PC-3 (cell line): Measurements from ENCODE around the gene IL1R2. TPM values are rescaled to one million over a fixed set of nuclear protein-coding genes. Genes with fewer than 3 reads are reported as not detected.

Source experiments
- ATAC-seq: fragments of 200-7000 bp; cut with Tn5 transposase; 2 replicates; pipeline ENCODE4 v1.9.1; 2020; ENCODE audit warnings: mild to moderate bottlenecking, moderate library complexity
- Bru-seq: library from RNA; stranded (reverse); fragments of 400-500 nt; gene quantifications from one replicate; lab custom pipeline; 2021; lab: Mats Ljungman, UMichigan
- BruChase-seq, 2 experiments: library from RNA; stranded (reverse); fragments of 400-500 nt; gene quantifications; one replicate each; lab custom pipeline; 2021; lab: Mats Ljungman, UMichigan
- BruUV-seq: library from RNA; stranded (reverse); fragments of 400-500 nt; replicated peaks from 2 replicates; lab custom pipeline; 2021; lab: Mats Ljungman, UMichigan
- CTCF ChIA-PET: fragments of 300-600 bp; sonication (Branson Sonifier 250); formaldehyde crosslinking; loops from one replicate; lab custom pipeline; 2022; ENCODE audit warnings: antibody characterized with exemption; lab: Charles Lee
- POLR2A ChIA-PET: fragments of 300-600 bp; sonication (Branson Sonifier 250); formaldehyde crosslinking; loops from one replicate; lab custom pipeline; 2022; ENCODE audit warnings: antibody characterized with exemption; ENCODE audit not compliant: unreplicated experiment; lab: Charles Lee
- DNase-seq: peaks from one replicate; pipeline ENCODE4 v3.0.0-alpha.2; 2015
- H2AFZ ChIP-seq: fragments of 300-600 bp; sonication (generic); 2 replicates; pipeline ENCODE4 v1.6.0; 2016; ENCODE audit warnings: antibody characterized with exemption, low read length
- H3F3A ChIP-seq: fragments of 300-600 bp; sonication (generic); one replicate; pipeline ENCODE4 v1.6.0; 2017; ENCODE audit warnings: antibody characterized with exemption, low read length, control low read depth, mild to moderate bottlenecking; ENCODE audit not compliant: unreplicated experiment
- H3K27ac ChIP-seq: fragments of 300-600 bp; sonication (generic); 2 replicates; pipeline ENCODE4 v1.5.1; 2016; ENCODE audit warnings: mild to moderate bottlenecking, low read length
- H3K27me3 ChIP-seq: fragments of 300-600 bp; sonication (generic); 2 replicates; pipeline ENCODE4 v1.6.1; 2016; ENCODE audit warnings: low read length, mixed read lengths
- H3K36me3 ChIP-seq: fragments of 300-600 bp; sonication (generic); 2 replicates; pipeline ENCODE4 v1.6.1; 2016; ENCODE audit warnings: low read depth, mixed run types, low read length, mixed read lengths
- H3K4me1 ChIP-seq: fragments of 300-600 bp; sonication (generic); 2 replicates; pipeline ENCODE4 v1.5.1; 2016; ENCODE audit warnings: low read length; ENCODE audit not compliant: insufficient read depth
- H3K4me2 ChIP-seq: fragments of 300-600 bp; sonication (generic); 2 replicates; pipeline ENCODE4 v1.6.0; 2016; ENCODE audit warnings: low read length
- H3K4me3 ChIP-seq: fragments of 300-600 bp; sonication (generic); 2 replicates; pipeline ENCODE4 v1.5.1; 2016; ENCODE audit warnings: mild to moderate bottlenecking, low read length, mixed read lengths
- H3K79me2 ChIP-seq: fragments of 300-600 bp; sonication (generic); 2 replicates; pipeline ENCODE4 v1.6.1; 2017; ENCODE audit warnings: low read length, mixed read lengths
- H3K9ac ChIP-seq: fragments of 300-600 bp; sonication (generic); 2 replicates; pipeline ENCODE4 v1.6.0; 2016; ENCODE audit warnings: mild to moderate bottlenecking, low read length
- H3K9me2 ChIP-seq: fragments of 300-600 bp; sonication (generic); replicated peaks from 2 replicates; pipeline ENCODE4 v1.6.1; 2016; ENCODE audit warnings: mixed run types, low read length, mixed read lengths
- H3K9me3 ChIP-seq: fragments of 300-600 bp; sonication (generic); 2 replicates; pipeline ENCODE4 v1.6.1; 2016; ENCODE audit warnings: low read length, mixed read lengths
- H4K20me1 ChIP-seq: fragments of 300-600 bp; sonication (generic); 2 replicates; pipeline ENCODE4 v1.6.1; 2016; ENCODE audit warnings: low read length, mixed read lengths
- EZH2 ChIP-seq: fragments of 300-600 bp; sonication (generic); IDR thresholded peaks from one replicate; pipeline ENCODE4 v1.6.1; 2017; ENCODE audit warnings: antibody characterized with exemption, mild to moderate bottlenecking, low read length; ENCODE audit not compliant: unreplicated experiment
- EZH2phosphoT487 ChIP-seq: fragments of 300-600 bp; sonication (generic); IDR thresholded peaks from 2 replicates; pipeline ENCODE4 v1.6.1; 2018; ENCODE audit warnings: mild to moderate bottlenecking, antibody characterized with exemption, low read length, borderline replicate concordance
- intact Hi-C: fragments of 100-400 bp; cut with micrococcal nuclease; formaldehyde crosslinking; loops from 2 replicates; pipeline ENCODE4 v1.9.0; 2023
- long read RNA-seq: library from polyadenylated mRNA; unstranded; transcript quantifications from one replicate; pipeline ENCODE4 v2.0.0, GENCODE V29; 2021; ENCODE audit not compliant: unreplicated experiment
- total RNA-seq: library from RNA; depleted of rRNA; stranded (reverse); fragments of >200 nt; gene quantifications from 2 replicates; pipeline ENCODE4 v1.2.3, GENCODE V29; 2014; rRNA removed
- TF ChIP-seq, protein P1 (sequence below): fragments of 300-600 bp; sonication (generic); conservative IDR thresholded peaks from 2 replicates; pipeline ENCODE4 v1.5.1; 2017; ENCODE audit warnings: antibody characterized with exemption, low read depth, mild to moderate bottlenecking, low read length

IL1R2 gene, protein sequence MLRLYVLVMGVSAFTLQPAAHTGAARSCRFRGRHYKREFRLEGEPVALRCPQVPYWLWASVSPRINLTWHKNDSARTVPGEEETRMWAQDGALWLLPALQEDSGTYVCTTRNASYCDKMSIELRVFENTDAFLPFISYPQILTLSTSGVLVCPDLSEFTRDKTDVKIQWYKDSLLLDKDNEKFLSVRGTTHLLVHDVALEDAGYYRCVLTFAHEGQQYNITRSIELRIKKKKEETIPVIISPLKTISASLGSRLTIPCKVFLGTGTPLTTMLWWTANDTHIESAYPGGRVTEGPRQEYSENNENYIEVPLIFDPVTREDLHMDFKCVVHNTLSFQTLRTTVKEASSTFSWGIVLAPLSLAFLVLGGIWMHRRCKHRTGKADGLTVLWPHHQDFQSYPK
- total RNA-seq (5.6 and 6.0 TPM in 2 replicates), Bru-seq, nascent RNA (percentile 34 among the genes with signal in this experiment), BruChase-seq, experiment 1, labeled RNA remaining after a 6-hour chase (percentile 29 among the genes with signal in this experiment), BruChase-seq, experiment 2, labeled RNA remaining after a 2-hour chase (percentile 25 among the genes with signal in this experiment)
- long read RNA-seq, partial matches to known transcripts: 0 of 3 reads
- long read RNA-seq, other reads (novel, unspliced or antisense): 1 of 3 reads

DNA sequence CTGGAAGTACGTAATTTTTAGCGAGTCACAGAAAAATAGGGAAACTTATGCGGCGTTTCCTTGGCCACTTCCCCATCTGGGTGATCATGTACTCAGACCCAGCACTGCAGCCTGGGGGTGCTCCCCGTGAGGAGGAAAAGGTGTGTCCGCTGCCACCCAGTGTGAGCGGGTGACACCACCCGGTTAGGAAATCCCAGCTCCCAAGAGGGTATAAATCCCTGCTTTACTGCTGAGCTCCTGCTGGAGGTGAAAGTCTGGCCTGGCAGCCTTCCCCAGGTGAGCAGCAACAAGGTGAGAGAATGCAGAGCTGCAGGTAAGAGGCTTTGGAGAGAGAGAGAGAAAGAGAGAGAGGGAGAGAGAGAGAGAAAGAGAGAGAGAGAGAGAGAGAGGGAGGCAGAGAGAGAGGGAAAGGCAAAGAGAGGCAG, at the start of gene IL1R2:
IL1R2 (plus strand) TSS at position 240 of the 425 bp plus-strand sequence. CDS start 16,616 bp downstream, outside the sequence.
- Histone ChIP-seq H3K9ac (no peak within 1 kb of the TSS), H2AFZ (no peak within 1 kb of the TSS)

DNA sequence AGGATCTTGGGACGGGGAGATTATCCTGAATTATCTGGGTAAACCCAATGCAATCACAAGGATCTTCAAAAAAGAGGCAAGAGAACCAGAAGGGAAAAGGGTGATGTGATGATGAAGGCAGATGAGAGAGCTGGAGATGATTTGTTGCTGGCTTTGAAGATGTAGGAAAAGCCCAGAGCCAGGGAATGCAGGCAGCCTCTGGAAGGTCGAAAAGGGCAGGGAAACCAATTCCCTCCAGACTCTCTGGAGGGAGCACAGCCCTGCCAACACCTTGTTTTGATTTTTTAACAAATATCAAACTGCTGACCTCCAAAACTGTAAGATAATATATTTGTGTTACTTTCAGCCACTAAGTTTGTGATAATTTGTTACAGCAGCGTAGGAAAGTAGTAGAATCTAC, 48.9 kb upstream of the IL1R2 start:
- Histone ChIP-seq H2AFZ (no peak overlapping the region), H3K9me3 (no peaks in the 10 kb centered on the region), H3K27me3 (no peaks in the 10 kb centered on the region), H3K36me3 (no peaks in the 10 kb centered on the region), H3K4me1 (no peaks in the 10 kb centered on the region), H3K9ac (no peak overlapping the region), H3F3A (no peaks in the 10 kb centered on the region), H4K20me1 (no peaks in the 10 kb centered on the region), H3K4me3 (no peak overlapping the region), H3K79me2 (no peaks in the 10 kb centered on the region), H3K27ac (no peak overlapping the region), H3K4me2 (no peak overlapping the region), H3K9me2 (no peaks in the 10 kb centered on the region)
- intact Hi-C loops: no loop called here
- DNase-seq (no peak), ATAC-seq (no peak)
- TF ChIP-seq, protein P1, sequence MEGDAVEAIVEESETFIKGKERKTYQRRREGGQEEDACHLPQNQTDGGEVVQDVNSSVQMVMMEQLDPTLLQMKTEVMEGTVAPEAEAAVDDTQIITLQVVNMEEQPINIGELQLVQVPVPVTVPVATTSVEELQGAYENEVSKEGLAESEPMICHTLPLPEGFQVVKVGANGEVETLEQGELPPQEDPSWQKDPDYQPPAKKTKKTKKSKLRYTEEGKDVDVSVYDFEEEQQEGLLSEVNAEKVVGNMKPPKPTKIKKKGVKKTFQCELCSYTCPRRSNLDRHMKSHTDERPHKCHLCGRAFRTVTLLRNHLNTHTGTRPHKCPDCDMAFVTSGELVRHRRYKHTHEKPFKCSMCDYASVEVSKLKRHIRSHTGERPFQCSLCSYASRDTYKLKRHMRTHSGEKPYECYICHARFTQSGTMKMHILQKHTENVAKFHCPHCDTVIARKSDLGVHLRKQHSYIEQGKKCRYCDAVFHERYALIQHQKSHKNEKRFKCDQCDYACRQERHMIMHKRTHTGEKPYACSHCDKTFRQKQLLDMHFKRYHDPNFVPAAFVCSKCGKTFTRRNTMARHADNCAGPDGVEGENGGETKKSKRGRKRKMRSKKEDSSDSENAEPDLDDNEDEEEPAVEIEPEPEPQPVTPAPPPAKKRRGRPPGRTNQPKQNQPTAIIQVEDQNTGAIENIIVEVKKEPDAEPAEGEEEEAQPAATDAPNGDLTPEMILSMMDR: no peak
- no peak for TF ChIP-seq EZH2phosphoT487
- TF ChIP-seq EZH2: no peak
- no TSS peak for BruUV-seq
- CTCF ChIA-PET: no interaction called here
- POLR2A ChIA-PET: no interaction called here

More for the DNA sequence above, at the start of gene IL1R2:
- no TSS peak for BruUV-seq
- Histone ChIP-seq H3K4me2 (no peak within 1 kb of the TSS), H3K4me1 (peaks cover 9% of the 10 kb centered on the region), H3K9me3 (no peaks in the 10 kb centered on the region), H3K27me3 (no peaks in the 10 kb centered on the region), H3K9me2 (no peaks in the 10 kb centered on the region), H4K20me1 (no peaks in the 10 kb centered on the region), H3K4me3 (no peak within 1 kb of the TSS), H3K27ac (no peak within 1 kb of the TSS), H3K79me2 (no peaks in the 10 kb centered on the region), H3K36me3 (no peaks in the 10 kb centered on the region), H3F3A (no peaks in the 10 kb centered on the region)
- ChIA-PET CTCF (no interaction called here), POLR2A (no interaction called here)
- DNase-seq: peak; percentile 29
- intact Hi-C loops: no loop called here
- TF ChIP-seq, protein P1: no peak
- TF ChIP-seq EZH2phosphoT487 (no peak), EZH2 (no peak)
- peak; percentile 53; the same call in 1 of the 2 replicates for ATAC-seq
